Measurements from ENCODE around the gene STARD7.

Gene STARD7

GRCh38 chr2:96137321-96138178, 71.1 kb downstream of the STARD7 start:
- FAIRE-seq = no peak
- DNase-seq (ENCODE audit: low spot score) = no peak

GRCh38 chr2:96136129-96136720, 72.4 kb downstream of the STARD7 start:
- no peak for FAIRE-seq
- no peak for DNase-seq (ENCODE audit: low spot score)

DNA sequence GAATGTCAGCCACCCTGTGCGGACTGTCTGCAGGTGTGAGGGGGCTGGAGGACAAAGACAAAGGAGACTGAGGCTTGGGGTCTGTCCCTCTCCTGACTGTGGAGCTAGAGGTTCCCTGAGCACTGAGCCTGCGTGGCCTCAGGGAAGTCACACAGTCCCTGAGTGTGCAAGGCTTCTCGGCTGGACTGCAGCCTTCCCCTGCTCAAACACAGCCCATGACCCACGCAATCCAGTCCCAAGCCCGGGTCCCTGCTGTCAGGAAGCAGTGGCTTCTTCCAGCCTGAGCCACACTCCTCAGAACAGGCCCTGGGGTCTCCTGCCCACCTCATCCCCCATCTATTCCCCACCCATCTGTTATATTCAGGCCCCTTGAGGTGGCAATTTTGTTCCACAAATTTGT, 73.0 kb downstream of the STARD7 start:
- FAIRE-seq = no peak
- no peak for DNase-seq (ENCODE audit: low spot score)

GRCh38 chr2:96135171-96135570, 73.5 kb downstream of the STARD7 start:
- DNase-seq (ENCODE audit: low spot score) (no peak), FAIRE-seq (no peak)

Data from RCC 7860 (cell line).